A673 (cell line): ENCODE data around the gene IQCM.

Source experiments
- CTCF ChIP-seq: fragments of 300-800, 200-600 bp; sonication (generic); conservative IDR thresholded peaks from 2 replicates; pipeline ENCODE4 v1.5.1; 2017; ENCODE audit warnings: low read depth, mild to moderate bottlenecking, antibody characterized with exemption, low read length, moderate library complexity, mixed read lengths
- EZH2 ChIP-seq: fragments of 200-600 bp; sonication (generic); IDR thresholded peaks from 2 replicates; pipeline ENCODE4 v1.6.1; 2017; ENCODE audit warnings: borderline replicate concordance, low read depth, mild to moderate bottlenecking, mixed read lengths, antibody characterized with exemption, low read length; ENCODE audit not compliant: poor library complexity, severe bottlenecking

GRCh38 chr4:149321438-149321837 is 494.2 kb downstream of the IQCM start:
- TF ChIP-seq EZH2 (no peak), CTCF (no peak)
